ENCODE results near the gene IGSF9. TPM values are rescaled to one million over a fixed set of nuclear protein-coding genes. Genes with fewer than 3 reads are reported as not detected.
A peak's percentile ranks its signal among the peaks of the same experiment; 100 is the strongest.

The IGSF9 gene
- total and polyA plus RNA-seq, 4 donors, result 0.50 to 4.9 (median 2.7) TPM

- Histone ChIP-seq H3K36me3 (ENCODE audit: control insufficient read depth, insufficient read depth, low read length) (peaks cover 23% of the 10 kb centered on the region), H3K27ac (ENCODE audit: low read depth, low read length) (peak overlapping the region; percentile 69), H3K4me1 (ENCODE audit: control insufficient read depth, insufficient read depth, low read length) (peaks cover 41% of the 10 kb centered on the region), H3K4me3 (ENCODE audit: low read depth, low read length) (no peak overlapping the region), H3K27me3 (ENCODE audit: control insufficient read depth, insufficient read depth, low read length) (peaks cover 23% of the 10 kb centered on the region), H3K9me3 (ENCODE audit: control insufficient read depth, insufficient read depth, low read length) (no peaks in the 10 kb centered on the region)
- DNase-seq (ENCODE audit: low read depth in 4 of 6, low spot score in 6 of 6), result no peak
- 68% methylated on average over 6 of the region's 8 CpGs for WGBS (ENCODE audit: insufficient coverage)
Measured at GRCh38 chr1:159922511-159923202, 22.8 kb downstream of the IGSF9 start.

GRCh38 chr1:159921700-159922504 lies 23.5 kb downstream of the IGSF9 start:
- H3K27me3 ChIP-seq (ENCODE audit: control insufficient read depth, insufficient read depth, low read length), result peaks cover 18% of the 10 kb centered on the region
- DNase-seq (ENCODE audit: low read depth in 4 of 6, low spot score in 6 of 6), result no peak
- no peaks in the 10 kb centered on the region for H3K9me3 ChIP-seq (ENCODE audit: control insufficient read depth, insufficient read depth, low read length)
- H3K36me3 ChIP-seq (ENCODE audit: control insufficient read depth, insufficient read depth, low read length), result peaks cover 15% of the 10 kb centered on the region
- no peak overlapping the region for H3K27ac ChIP-seq (ENCODE audit: low read depth, low read length)
- H3K4me3 ChIP-seq (ENCODE audit: low read depth, low read length), result no peak overlapping the region
- H3K4me1 ChIP-seq (ENCODE audit: control insufficient read depth, insufficient read depth, low read length), result peaks cover 41% of the 10 kb centered on the region
- WGBS (ENCODE audit: insufficient coverage), result 86% methylated on average over 12 of the region's 18 CpGs

- Histone ChIP-seq H3K9me3 (ENCODE audit: control insufficient read depth, insufficient read depth, low read length) (no peaks in the 10 kb centered on the region), H3K36me3 (ENCODE audit: control insufficient read depth, insufficient read depth, low read length) (peaks cover 15% of the 10 kb centered on the region), H3K4me3 (ENCODE audit: low read depth, low read length) (no peak overlapping the region), H3K27ac (ENCODE audit: low read depth, low read length) (no peak overlapping the region), H3K27me3 (ENCODE audit: control insufficient read depth, insufficient read depth, low read length) (peaks cover 16% of the 10 kb centered on the region), H3K4me1 (ENCODE audit: control insufficient read depth, insufficient read depth, low read length) (peaks cover 48% of the 10 kb centered on the region)
- DNase-seq (ENCODE audit: low read depth in 4 of 6, low spot score in 6 of 6), result no peak
- WGBS (ENCODE audit: insufficient coverage), result no CpG with 5 or more reads among the region's 1 CpG
Measured at GRCh38 chr1:159921251-159921650, 24.2 kb downstream of the IGSF9 start.

- Histone ChIP-seq H3K27me3 (ENCODE audit: control insufficient read depth, insufficient read depth, low read length) (peaks cover 10% of the 10 kb centered on the region), H3K9me3 (ENCODE audit: control insufficient read depth, insufficient read depth, low read length) (no peaks in the 10 kb centered on the region), H3K36me3 (ENCODE audit: control insufficient read depth, insufficient read depth, low read length) (peaks cover 15% of the 10 kb centered on the region), H3K27ac (ENCODE audit: low read depth, low read length) (no peak overlapping the region), H3K4me1 (ENCODE audit: control insufficient read depth, insufficient read depth, low read length) (peaks cover 48% of the 10 kb centered on the region), H3K4me3 (ENCODE audit: low read depth, low read length) (no peak overlapping the region)
- WGBS (ENCODE audit: insufficient coverage), result no CpG with 5 or more reads among the region's 1 CpG
- DNase-seq (ENCODE audit: low read depth in 4 of 6, low spot score in 6 of 6), result no peak
Measured at GRCh38 chr1:159920651-159921050, 24.8 kb downstream of the IGSF9 start.

GRCh38 chr1:159920202-159920601 lies 25.2 kb downstream of the IGSF9 start:
- Histone ChIP-seq H3K36me3 (ENCODE audit: control insufficient read depth, insufficient read depth, low read length) (peaks cover 15% of the 10 kb centered on the region), H3K4me1 (ENCODE audit: control insufficient read depth, insufficient read depth, low read length) (peaks cover 47% of the 10 kb centered on the region)

GRCh38 chr1:159919236-159919865 lies 26.1 kb downstream of the IGSF9 start:
- Histone ChIP-seq H3K27ac (ENCODE audit: low read depth, low read length) (no peak overlapping the region), H3K4me3 (ENCODE audit: low read depth, low read length) (no peak overlapping the region), H3K36me3 (ENCODE audit: control insufficient read depth, insufficient read depth, low read length) (peaks cover 12% of the 10 kb centered on the region), H3K9me3 (ENCODE audit: control insufficient read depth, insufficient read depth, low read length) (no peaks in the 10 kb centered on the region), H3K27me3 (ENCODE audit: control insufficient read depth, insufficient read depth, low read length) (no peaks in the 10 kb centered on the region), H3K4me1 (ENCODE audit: control insufficient read depth, insufficient read depth, low read length) (peaks cover 38% of the 10 kb centered on the region)
- WGBS (ENCODE audit: insufficient coverage), result 85% methylated on average over 7 of the region's 10 CpGs
- no peak for DNase-seq (ENCODE audit: low read depth in 4 of 6, low spot score in 6 of 6)

More at GRCh38 chr1:159920202-159920601, 25.2 kb downstream of the IGSF9 start:
- 97% methylated on average over 10 of the region's 10 CpGs for WGBS (ENCODE audit: insufficient coverage)
- no peaks in the 10 kb centered on the region for H3K9me3 ChIP-seq (ENCODE audit: control insufficient read depth, insufficient read depth, low read length)
- H3K27ac ChIP-seq (ENCODE audit: low read depth, low read length), result no peak overlapping the region
- H3K4me3 ChIP-seq (ENCODE audit: low read depth, low read length), result no peak overlapping the region
- DNase-seq (ENCODE audit: low read depth in 4 of 6, low spot score in 6 of 6), result no peak
- H3K27me3 ChIP-seq (ENCODE audit: control insufficient read depth, insufficient read depth, low read length), result peaks cover 6% of the 10 kb centered on the region

GRCh38 chr1:159918352-159919200 lies 26.8 kb downstream of the IGSF9 start:
- 87% methylated on average over 12 of the region's 13 CpGs for WGBS (ENCODE audit: insufficient coverage)
- peaks cover 31% of the 10 kb centered on the region for H3K4me1 ChIP-seq (ENCODE audit: control insufficient read depth, insufficient read depth, low read length)
- H3K27ac ChIP-seq (ENCODE audit: low read depth, low read length), result no peak overlapping the region
- no peaks in the 10 kb centered on the region for H3K9me3 ChIP-seq (ENCODE audit: control insufficient read depth, insufficient read depth, low read length)
- H3K27me3 ChIP-seq (ENCODE audit: control insufficient read depth, insufficient read depth, low read length), result no peaks in the 10 kb centered on the region
- no peak for DNase-seq (ENCODE audit: low read depth in 4 of 6, low spot score in 6 of 6)
- peaks cover 12% of the 10 kb centered on the region for H3K36me3 ChIP-seq (ENCODE audit: control insufficient read depth, insufficient read depth, low read length)
- no peak overlapping the region for H3K4me3 ChIP-seq (ENCODE audit: low read depth, low read length)

- H3K4me3 ChIP-seq (ENCODE audit: low read depth, low read length), result no peak overlapping the region
- WGBS (ENCODE audit: insufficient coverage), result 90% methylated on average over 4 of the region's 5 CpGs
- peaks cover 6% of the 10 kb centered on the region for H3K36me3 ChIP-seq (ENCODE audit: control insufficient read depth, insufficient read depth, low read length)
- no peaks in the 10 kb centered on the region for H3K9me3 ChIP-seq (ENCODE audit: control insufficient read depth, insufficient read depth, low read length)
- H3K4me1 ChIP-seq (ENCODE audit: control insufficient read depth, insufficient read depth, low read length), result peaks cover 23% of the 10 kb centered on the region
- no peak overlapping the region for H3K27ac ChIP-seq (ENCODE audit: low read depth, low read length)
- no peak for DNase-seq (ENCODE audit: low read depth in 4 of 6, low spot score in 6 of 6)
- no peaks in the 10 kb centered on the region for H3K27me3 ChIP-seq (ENCODE audit: control insufficient read depth, insufficient read depth, low read length)
Measured at GRCh38 chr1:159917533-159918351, 27.7 kb downstream of the IGSF9 start.
